Activated CD8-positive, alpha-beta memory T cell treated with anti-CD3 and anti-CD28 coated beads for 4 hours (primary cell): ENCODE results near the gene PCSK1.

Experiments
- DNase-seq, 2 donors: peaks; one replicate each; pipeline ENCODE4 v3.0.0-alpha.2; 2020; ENCODE audit warnings: low read depth in 2 of 2

The PCSK1 gene

GRCh38 chr5:96433066-96433447, at the start of gene PCSK1:
Gene PCSK1, minus strand, starts transcription at chr5:96433248. Its CDS starts 206 bp downstream, at chr5:96433042.
- DNase-seq = no peak

GRCh38 chr5:96481867-96482266, 48.8 kb upstream of the PCSK1 start:
- DNase-seq = no peak

- no peak for DNase-seq
These were observed 48.1 kb upstream of the PCSK1 start for GRCh38 chr5:96481009-96481786.

GRCh38 chr5:96478983-96479382, 45.9 kb upstream of the PCSK1 start:
- DNase-seq = no peak

GRCh38 chr5:96476654-96477053, 43.6 kb upstream of the PCSK1 start:
- DNase-seq = no peak

- no peak for DNase-seq
These were observed 41.0 kb upstream of the PCSK1 start for GRCh38 chr5:96474073-96474472.

GRCh38 chr5:96473155-96473554, 40.1 kb upstream of the PCSK1 start:
- DNase-seq = no peak

- DNase-seq = no peak
These were observed 37.7 kb upstream of the PCSK1 start for GRCh38 chr5:96470785-96471184.

GRCh38 chr5:96468956-96469355, 35.9 kb upstream of the PCSK1 start:
- no peak for DNase-seq

GRCh38 chr5:96463091-96463490, 30.0 kb upstream of the PCSK1 start:
- DNase-seq = no peak

GRCh38 chr5:96459313-96460121, 26.5 kb upstream of the PCSK1 start:
- DNase-seq = no peak

- no peak for DNase-seq
These were observed 25.1 kb upstream of the PCSK1 start for GRCh38 chr5:96458176-96458575.

GRCh38 chr5:96455789-96456188, 22.7 kb upstream of the PCSK1 start:
- no peak for DNase-seq

GRCh38 chr5:96453394-96453793, 20.3 kb upstream of the PCSK1 start:
- DNase-seq = no peak

- DNase-seq = no peak
These were observed 14.9 kb upstream of the PCSK1 start for GRCh38 chr5:96447949-96448348.

- no peak for DNase-seq
These were observed 7.1 kb upstream of the PCSK1 start for GRCh38 chr5:96440185-96440538.

GRCh38 chr5:96439477-96440184, 6.6 kb upstream of the PCSK1 start:
- DNase-seq = no peak

- DNase-seq = no peak
These were observed 1.2 kb upstream of the PCSK1 start for GRCh38 chr5:96434201-96434645.

- no peak for DNase-seq
These were observed 607 bp downstream of the PCSK1 start for GRCh38 chr5:96432216-96433065.

- no peak for DNase-seq
These were observed 1.5 kb downstream of the PCSK1 start for GRCh38 chr5:96431376-96432187.

- no peak for DNase-seq
These were observed 5.2 kb downstream of the PCSK1 start for GRCh38 chr5:96427824-96428223.
